GM19324 (cell line): ENCODE data around the gene NLRP1.
A peak's percentile ranks its signal among the peaks of the same experiment; 100 is the strongest.

Source experiments
- ATAC-seq: cut with Tn5 transposase; IDR thresholded peaks from one replicate; pipeline ENCODE4 v1.9.1; 2021; ENCODE audit warnings: mild to moderate bottlenecking, moderate library complexity; ENCODE audit not compliant: unreplicated experiment, low FRiP score

The NLRP1 gene

GRCh38 chr17:5526821-5527598 is 57.3 kb downstream of the NLRP1 start:
- ATAC-seq, result no peak

GRCh38 chr17:5523249-5523648 is 61.1 kb downstream of the NLRP1 start:
- no peak for ATAC-seq

GRCh38 chr17:5522476-5522875 is 61.8 kb downstream of the NLRP1 start:
- no peak for ATAC-seq

- no peak for ATAC-seq
Measured at GRCh38 chr17:5516060-5516792, 68.1 kb downstream of the NLRP1 start.

- no peak for ATAC-seq
Measured at GRCh38 chr17:5514976-5515375, 69.3 kb downstream of the NLRP1 start.

- ATAC-seq, result no peak
Measured at GRCh38 chr17:5513628-5514027, 70.7 kb downstream of the NLRP1 start.

- ATAC-seq, result no peak
Measured at GRCh38 chr17:5511401-5512225, 72.7 kb downstream of the NLRP1 start.

- no peak for ATAC-seq
Measured at GRCh38 chr17:5510771-5511170, 73.5 kb downstream of the NLRP1 start.

GRCh38 chr17:5509482-5509881 is 74.8 kb downstream of the NLRP1 start:
- no peak for ATAC-seq

GRCh38 chr17:5508810-5509209 is 75.5 kb downstream of the NLRP1 start:
- ATAC-seq, result no peak

- no peak for ATAC-seq
Measured at GRCh38 chr17:5506307-5506706, 78.0 kb downstream of the NLRP1 start.

- no peak for ATAC-seq
Measured at GRCh38 chr17:5502552-5502951, 81.8 kb downstream of the NLRP1 start.

GRCh38 chr17:5501685-5502084 is 82.6 kb downstream of the NLRP1 start:
- ATAC-seq, result no peak

- ATAC-seq, result no peak
Measured at GRCh38 chr17:5500589-5501391, 83.5 kb downstream of the NLRP1 start.

- ATAC-seq, result no peak
Measured at GRCh38 chr17:5500247-5500588, 84.1 kb downstream of the NLRP1 start.

- ATAC-seq, result no peak
Measured at GRCh38 chr17:5499476-5500231, 84.7 kb downstream of the NLRP1 start.

- ATAC-seq, result no peak
Measured at GRCh38 chr17:5492970-5493369, 91.3 kb downstream of the NLRP1 start.

- no peak for ATAC-seq
Measured at GRCh38 chr17:5488752-5489151, 95.6 kb downstream of the NLRP1 start.

- peak; percentile 84 for ATAC-seq
Measured at GRCh38 chr17:5486206-5487124, 97.8 kb downstream of the NLRP1 start, which contains the start of gene MIS12. Gene MIS12 (plus strand): TSS chr17:5486566. CDS start chr17:5488863, 2,297 bp downstream.
